Suprapubic skin (tissue), 4 donors: Measurements from ENCODE around the gene SCGN. TPM values are rescaled to one million over a fixed set of nuclear protein-coding genes. Genes with fewer than 3 reads are reported as not detected.

Experiments used
- DNase-seq, 2 donors: peaks; one replicate each; pipeline ENCODE4 v3.0.0-alpha.2; 2019; ENCODE audit warnings: low spot score in 2 of 2
- H3K27ac ChIP-seq: fragments of 200-600 bp; sonication (generic); one replicate; pipeline ENCODE4 v1.5.1; 2019
- H3K27me3 ChIP-seq: fragments of 200-600 bp; sonication (generic); one replicate; pipeline ENCODE4 v1.5.1; 2019
- H3K36me3 ChIP-seq: fragments of 200-600 bp; sonication (generic); one replicate; pipeline ENCODE4 v1.5.1; 2019
- H3K4me1 ChIP-seq: fragments of 200-600 bp; sonication (generic); one replicate; pipeline ENCODE4 v1.5.1; 2019
- H3K4me3 ChIP-seq: fragments of 200-600 bp; sonication (generic); one replicate; pipeline ENCODE4 v1.5.1; 2019; ENCODE audit warnings: mild to moderate bottlenecking
- H3K9me3 ChIP-seq: fragments of 200-600 bp; sonication (generic); one replicate; pipeline ENCODE4 v1.5.1; 2019
- EP300 ChIP-seq: sonication (generic); formaldehyde crosslinking; IDR thresholded peaks from one replicate; pipeline ENCODE4 v1.6.1; 2017; ENCODE audit warnings: antibody characterized with exemption
- POLR2A ChIP-seq, 2 donors: fragments of 450-650 bp; IDR thresholded peaks; one replicate each; pipeline ENCODE4 v1.6.1; 2017; ENCODE audit warnings: antibody characterized with exemption in 2 of 2, mild to moderate bottlenecking in 2 of 2, moderate library complexity in 2 of 2
- POLR2AphosphoS5 ChIP-seq, 3 donors: sonication (generic); formaldehyde crosslinking; IDR thresholded peaks; one replicate each; pipeline ENCODE4 v1.6.1; 2017; ENCODE audit warnings: antibody characterized with exemption in 3 of 3
- WGBS: methylation state at CpG from one replicate; pipeline ENCODE4 v1.1.5; 2018; 5-methylcytosine and 5-hydroxymethylcytosine counted together
- total RNA-seq, 4 donors: library from RNA; depleted of rRNA; stranded (reverse); fragments of >200 nt; gene quantifications; one replicate each; pipeline ENCODE4 v1.1.0, GENCODE V29; 2016
- TF ChIP-seq, protein P1 (sequence below), 2 donors: fragments of 200-600 bp in 1 of 2; fragments of 450-650 bp in 1 of 2; sonication (generic) in 1 of 2; IDR thresholded peaks; one replicate each; pipeline ENCODE4 v1.5.1; 2016 to 2019; ENCODE audit warnings: antibody characterized with exemption in 2 of 2, mild to moderate bottlenecking in 1 of 2, moderate library complexity in 1 of 2

The SCGN gene, protein sequence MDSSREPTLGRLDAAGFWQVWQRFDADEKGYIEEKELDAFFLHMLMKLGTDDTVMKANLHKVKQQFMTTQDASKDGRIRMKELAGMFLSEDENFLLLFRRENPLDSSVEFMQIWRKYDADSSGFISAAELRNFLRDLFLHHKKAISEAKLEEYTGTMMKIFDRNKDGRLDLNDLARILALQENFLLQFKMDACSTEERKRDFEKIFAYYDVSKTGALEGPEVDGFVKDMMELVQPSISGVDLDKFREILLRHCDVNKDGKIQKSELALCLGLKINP
- total RNA-seq = under 1 TPM in 1 of 4 donors, not detected in 3; 0.34 TPM

DNA sequence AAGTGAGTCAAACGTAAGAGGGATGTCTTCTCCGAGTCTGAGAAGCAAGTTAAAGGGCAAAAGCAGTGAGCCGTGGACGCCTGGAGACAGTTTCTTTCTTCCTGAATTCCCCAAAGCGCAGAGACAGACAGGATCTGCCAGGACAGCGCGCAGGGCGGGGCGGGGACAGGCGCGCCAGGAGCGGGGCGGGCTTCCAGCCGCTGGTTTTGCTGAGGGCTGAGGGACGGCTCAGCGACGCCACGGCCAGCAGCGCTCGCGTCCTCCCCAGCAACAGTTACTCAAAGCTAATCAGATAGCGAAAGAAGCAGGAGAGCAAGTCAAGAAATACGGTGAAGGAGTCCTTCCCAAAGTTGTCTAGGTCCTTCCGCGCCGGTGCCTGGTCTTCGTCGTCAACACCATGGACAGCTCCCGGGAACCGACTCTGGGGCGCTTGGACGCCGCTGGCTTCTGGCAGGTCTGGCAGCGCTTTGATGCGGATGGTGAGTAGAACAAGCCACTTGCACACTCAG is at the start of gene SCGN:
Gene SCGN (plus strand): TSS at position 209 of the 509 bp plus-strand sequence. CDS start 189 bp downstream, at position 398.
- Histone ChIP-seq H3K4me1 (no peaks in the 10 kb centered on the region), H3K4me3 (peak within 1 kb of the TSS; percentile 19), H3K36me3 (no peaks in the 10 kb centered on the region), H3K27ac (no peak within 1 kb of the TSS), H3K9me3 (no peaks in the 10 kb centered on the region), H3K27me3 (peaks cover 46% of the 10 kb centered on the region)
- 5% methylated on average over 24 of the region's 35 CpGs for WGBS
- TF ChIP-seq, protein P1, sequence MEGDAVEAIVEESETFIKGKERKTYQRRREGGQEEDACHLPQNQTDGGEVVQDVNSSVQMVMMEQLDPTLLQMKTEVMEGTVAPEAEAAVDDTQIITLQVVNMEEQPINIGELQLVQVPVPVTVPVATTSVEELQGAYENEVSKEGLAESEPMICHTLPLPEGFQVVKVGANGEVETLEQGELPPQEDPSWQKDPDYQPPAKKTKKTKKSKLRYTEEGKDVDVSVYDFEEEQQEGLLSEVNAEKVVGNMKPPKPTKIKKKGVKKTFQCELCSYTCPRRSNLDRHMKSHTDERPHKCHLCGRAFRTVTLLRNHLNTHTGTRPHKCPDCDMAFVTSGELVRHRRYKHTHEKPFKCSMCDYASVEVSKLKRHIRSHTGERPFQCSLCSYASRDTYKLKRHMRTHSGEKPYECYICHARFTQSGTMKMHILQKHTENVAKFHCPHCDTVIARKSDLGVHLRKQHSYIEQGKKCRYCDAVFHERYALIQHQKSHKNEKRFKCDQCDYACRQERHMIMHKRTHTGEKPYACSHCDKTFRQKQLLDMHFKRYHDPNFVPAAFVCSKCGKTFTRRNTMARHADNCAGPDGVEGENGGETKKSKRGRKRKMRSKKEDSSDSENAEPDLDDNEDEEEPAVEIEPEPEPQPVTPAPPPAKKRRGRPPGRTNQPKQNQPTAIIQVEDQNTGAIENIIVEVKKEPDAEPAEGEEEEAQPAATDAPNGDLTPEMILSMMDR (IDR thresholded peaks at IDR 0.05) = no peak
- TF ChIP-seq POLR2AphosphoS5 (IDR thresholded peaks at IDR 0.05) (no peak), POLR2A (IDR thresholded peaks at IDR 0.05) (no peak), EP300 (no peak)
- peak; percentile 64 to 83 for DNase-seq

DNA sequence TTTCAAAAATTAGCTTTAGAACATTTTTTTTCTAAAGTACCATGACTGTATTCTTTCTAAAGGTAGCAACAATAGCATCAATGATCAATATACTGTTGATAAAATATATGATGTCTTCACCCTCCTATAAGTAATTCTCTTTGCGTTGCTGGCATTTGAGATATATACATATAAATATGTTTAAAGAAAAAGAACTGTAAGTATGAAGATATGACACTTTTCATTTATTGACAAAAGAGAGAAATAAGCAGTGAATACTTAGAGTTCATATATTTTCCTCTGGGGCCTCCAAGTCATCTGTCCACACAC is 49.4 kb upstream of the SCGN start:
- Histone ChIP-seq H3K9me3 (no peaks in the 10 kb centered on the region), H3K36me3 (peaks cover 17% of the 10 kb centered on the region), H3K27me3 (no peaks in the 10 kb centered on the region), H3K4me1 (no peaks in the 10 kb centered on the region), H3K27ac (no peak overlapping the region), H3K4me3 (no peak overlapping the region)
- no peak for DNase-seq
- WGBS = 100% methylated on average over 1 of the region's 1 CpG
- TF ChIP-seq EP300 = no peak
- TF ChIP-seq, protein P1 (IDR thresholded peaks at IDR 0.05) = no peak
- no peak for TF ChIP-seq POLR2A (IDR thresholded peaks at IDR 0.05)
- TF ChIP-seq POLR2AphosphoS5 (IDR thresholded peaks at IDR 0.05) = no peak

DNA sequence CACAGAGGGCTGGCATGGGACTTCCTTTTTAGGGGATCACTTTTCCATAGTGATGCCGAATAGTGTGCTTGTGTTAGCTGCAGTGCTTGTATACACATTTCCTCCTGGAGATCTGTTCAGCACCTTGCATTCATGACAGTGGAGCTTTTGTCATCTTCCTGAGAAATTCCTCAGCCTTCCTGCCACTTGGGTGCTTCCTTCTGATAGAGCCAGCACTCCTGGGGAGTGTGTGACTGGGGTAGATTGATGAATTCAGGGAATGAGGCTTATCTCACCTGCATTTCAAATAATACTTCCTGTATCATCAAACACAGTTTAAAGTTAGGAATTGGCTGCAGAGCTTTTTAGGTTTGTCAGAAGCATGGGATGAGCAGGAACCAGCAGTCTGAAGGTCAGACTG is 48.8 kb upstream of the SCGN start:
- Histone ChIP-seq H3K4me3 (no peak overlapping the region), H3K4me1 (no peaks in the 10 kb centered on the region), H3K27ac (no peak overlapping the region), H3K9me3 (no peaks in the 10 kb centered on the region), H3K27me3 (no peaks in the 10 kb centered on the region), H3K36me3 (peaks cover 17% of the 10 kb centered on the region)
- TF ChIP-seq POLR2A (IDR thresholded peaks at IDR 0.05) = no peak
- no peak for TF ChIP-seq POLR2AphosphoS5 (IDR thresholded peaks at IDR 0.05)
- TF ChIP-seq, protein P1 (IDR thresholded peaks at IDR 0.05) = no peak
- WGBS = no CpG with 5 or more reads among the region's 1 CpG
- DNase-seq = no peak

DNA sequence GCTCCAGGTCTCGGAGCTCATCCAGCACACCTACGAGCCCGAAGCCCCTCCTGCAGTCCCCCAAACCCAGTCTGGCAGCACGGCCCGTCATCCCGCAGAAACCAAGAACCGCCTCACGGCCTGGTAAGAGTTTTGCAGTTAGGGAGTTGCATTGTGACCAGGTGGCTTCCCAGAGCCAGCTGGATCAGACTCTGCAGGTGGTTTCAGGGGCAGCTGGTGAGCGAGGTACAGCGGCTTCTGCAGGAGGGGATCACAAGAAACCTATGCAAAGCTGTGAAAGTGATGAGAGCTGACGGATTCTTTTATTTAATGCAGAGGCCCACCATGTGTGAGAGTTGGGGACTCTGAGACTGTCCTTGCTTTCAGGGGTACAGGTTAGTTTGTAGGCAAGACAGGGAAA is 45.9 kb upstream of the SCGN start:
- TF ChIP-seq EP300 (no peak), POLR2A (IDR thresholded peaks at IDR 0.05) (no peak), POLR2AphosphoS5 (IDR thresholded peaks at IDR 0.05) (no peak)
- TF ChIP-seq, protein P1 (IDR thresholded peaks at IDR 0.05) = no peak
- DNase-seq = no peak
- WGBS = 90% methylated on average over 10 of the region's 11 CpGs
- no peaks in the 10 kb centered on the region for H3K4me1 ChIP-seq
- H3K36me3 ChIP-seq = peaks cover 22% of the 10 kb centered on the region
- H3K27me3 ChIP-seq = no peaks in the 10 kb centered on the region
- no peak overlapping the region for H3K27ac ChIP-seq
- no peaks in the 10 kb centered on the region for H3K9me3 ChIP-seq
- H3K4me3 ChIP-seq = no peak overlapping the region

DNA sequence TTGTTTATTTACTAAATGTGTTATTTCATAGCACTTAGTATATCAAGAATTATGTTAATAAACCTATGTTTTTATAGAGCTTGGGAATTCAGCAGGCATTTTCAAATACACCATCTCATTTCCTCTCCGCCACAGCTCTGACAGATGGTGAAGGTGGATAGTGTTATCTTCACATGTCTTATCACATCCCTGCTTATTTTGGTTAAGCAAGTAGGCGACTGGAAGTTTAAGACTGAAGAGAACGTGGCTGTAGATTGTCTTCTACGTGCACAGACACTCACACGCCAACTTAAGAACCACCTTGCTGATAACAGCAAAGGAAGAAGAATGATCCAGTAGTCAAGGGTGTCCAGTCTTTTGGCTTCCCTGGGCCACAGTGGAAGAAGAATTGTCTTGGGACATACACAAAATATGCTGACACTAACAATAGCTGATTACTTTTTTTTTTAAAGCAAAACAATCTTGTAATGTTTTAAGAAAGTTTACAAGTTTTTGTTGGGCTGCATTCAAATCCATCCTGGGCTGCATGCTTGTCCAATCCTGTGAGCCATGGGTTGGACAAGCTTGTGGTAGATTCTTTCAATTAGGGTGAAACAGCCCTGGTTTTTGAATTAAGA is 43.3 kb upstream of the SCGN start:
- Histone ChIP-seq H3K36me3 (peaks cover 22% of the 10 kb centered on the region), H3K27ac (no peak overlapping the region), H3K4me1 (no peaks in the 10 kb centered on the region), H3K9me3 (no peaks in the 10 kb centered on the region), H3K4me3 (no peak overlapping the region), H3K27me3 (no peaks in the 10 kb centered on the region)
- TF ChIP-seq, protein P1 (IDR thresholded peaks at IDR 0.05) = no peak
- no peak for TF ChIP-seq POLR2AphosphoS5 (IDR thresholded peaks at IDR 0.05)
- no peak for TF ChIP-seq EP300
- no peak for TF ChIP-seq POLR2A (IDR thresholded peaks at IDR 0.05)
- DNase-seq = no peak
- WGBS = 89% methylated on average over 5 of the region's 5 CpGs
